Uterus (tissue), 4 donors: ENCODE results near the gene MORC3. TPM values are rescaled to one million over a fixed set of nuclear protein-coding genes. Genes with fewer than 3 reads are reported as not detected.
A peak's percentile ranks its signal among the peaks of the same experiment; 100 is the strongest.
"Not testable (repeated sequence)": the region's sequence is repeated elsewhere in the genome, so short reads cannot be mapped to it uniquely, and the experiment has no call there.

Source experiments
- DNase-seq, 2 donors: peaks; one replicate each; pipeline ENCODE4 v3.0.0-alpha.2; 2019 to 2020
- H3K27ac ChIP-seq, 2 donors: fragments of 200-600 bp; sonication (generic); 1 replicate in 1 of 2; 2 replicates in 1 of 2; pipeline ENCODE4 v1.5.1; 2016 to 2018
- H3K27me3 ChIP-seq, 2 donors: fragments of 200-600 bp; sonication (generic); one replicate each; pipeline ENCODE4 v1.5.1; 2018 to 2019; ENCODE audit warnings: control low read depth in 1 of 2
- H3K36me3 ChIP-seq, 2 donors: fragments of 200-600 bp; sonication (generic); one replicate each; pipeline ENCODE4 v1.5.1; 2019; ENCODE audit warnings: control low read depth in 1 of 2
- H3K4me1 ChIP-seq, 2 donors: fragments of 200-600 bp; sonication (generic); one replicate each; pipeline ENCODE4 v1.5.1; 2018 to 2019; ENCODE audit warnings: control low read depth in 1 of 2
- H3K4me3 ChIP-seq, 2 donors: fragments of 200-600 bp; sonication (generic); 1 replicate in 1 of 2; 2 replicates in 1 of 2; pipeline ENCODE4 v1.5.1; 2018 to 2019; ENCODE audit warnings: mild to moderate bottlenecking in 1 of 2
- H3K9me3 ChIP-seq, 2 donors: fragments of 200-600 bp; sonication (generic); one replicate each; pipeline ENCODE4 v1.5.1; 2019; ENCODE audit warnings: control low read depth in 1 of 2
- POLR2A ChIP-seq, 2 donors: fragments of 450-650 bp; IDR thresholded peaks; one replicate each; pipeline ENCODE4 v1.6.1; 2016; ENCODE audit warnings: antibody characterized with exemption in 2 of 2, mild to moderate bottlenecking in 1 of 2, moderate library complexity in 1 of 2
- intact Hi-C: fragments of 100-400 bp; cut with DNase I; formaldehyde crosslinking; loops from one replicate; pipeline ENCODE4 v1.15.1; 2023; ENCODE audit warnings: low total_unique reads
- total RNA-seq, 4 donors: library from RNA; depleted of rRNA in 3 of 4; stranded (reverse); fragments of >200 nt in 3 of 4; gene quantifications; one replicate each; pipeline versions ENCODE4 v1.1.0 to v1.2.4, GENCODE V29; 2014 to 2023
- TF ChIP-seq, protein P1 (sequence below), 4 experiments: fragments of 200-600 bp in 2 of 4; fragments of 450-650 bp in 2 of 4; sonication (generic) in 2 of 4; IDR thresholded peaks; one replicate each; pipeline ENCODE4 v1.5.1; 2016 to 2019; ENCODE audit warnings: antibody characterized with exemption in 4 of 4, mild to moderate bottlenecking in 2 of 4, moderate library complexity in 1 of 4
- donor health status: DM: yes; HTN: yes; CAD: no.

Gene MORC3
- total RNA-seq, 4 donors from 2014 or later, result 23.3 to 95.1 (median 59.4) TPM

DNA sequence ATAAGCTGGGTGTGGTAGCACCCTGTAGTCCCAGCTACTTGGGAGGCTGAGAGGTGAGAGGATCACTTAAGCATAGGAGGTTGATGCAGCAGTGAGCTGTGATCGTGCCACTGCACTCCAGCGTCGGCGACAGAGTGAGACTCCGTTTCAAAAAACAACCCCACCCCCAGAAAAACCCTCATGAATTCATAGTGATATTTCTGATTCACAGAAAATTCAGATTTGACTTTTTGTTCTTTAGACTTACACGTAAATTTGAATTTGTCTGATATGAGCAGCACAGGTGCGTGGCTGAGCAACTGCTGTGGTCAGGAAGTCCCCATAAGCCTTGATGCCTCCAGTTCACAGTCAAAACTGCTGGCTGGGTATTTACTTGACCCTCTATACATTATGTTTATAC is 10.0 kb upstream of the MORC3 start:
- Histone ChIP-seq H3K36me3 (no peaks in the 10 kb centered on the region), H3K4me3 (no peak overlapping the region), H3K27ac (no peak overlapping the region), H3K27me3 (no peaks in the 10 kb centered on the region), H3K9me3 (peaks cover 0 to 4% of the 10 kb centered on the region in 2 donors), H3K4me1 (no peaks in the 10 kb centered on the region)
- TF ChIP-seq, protein P1, sequence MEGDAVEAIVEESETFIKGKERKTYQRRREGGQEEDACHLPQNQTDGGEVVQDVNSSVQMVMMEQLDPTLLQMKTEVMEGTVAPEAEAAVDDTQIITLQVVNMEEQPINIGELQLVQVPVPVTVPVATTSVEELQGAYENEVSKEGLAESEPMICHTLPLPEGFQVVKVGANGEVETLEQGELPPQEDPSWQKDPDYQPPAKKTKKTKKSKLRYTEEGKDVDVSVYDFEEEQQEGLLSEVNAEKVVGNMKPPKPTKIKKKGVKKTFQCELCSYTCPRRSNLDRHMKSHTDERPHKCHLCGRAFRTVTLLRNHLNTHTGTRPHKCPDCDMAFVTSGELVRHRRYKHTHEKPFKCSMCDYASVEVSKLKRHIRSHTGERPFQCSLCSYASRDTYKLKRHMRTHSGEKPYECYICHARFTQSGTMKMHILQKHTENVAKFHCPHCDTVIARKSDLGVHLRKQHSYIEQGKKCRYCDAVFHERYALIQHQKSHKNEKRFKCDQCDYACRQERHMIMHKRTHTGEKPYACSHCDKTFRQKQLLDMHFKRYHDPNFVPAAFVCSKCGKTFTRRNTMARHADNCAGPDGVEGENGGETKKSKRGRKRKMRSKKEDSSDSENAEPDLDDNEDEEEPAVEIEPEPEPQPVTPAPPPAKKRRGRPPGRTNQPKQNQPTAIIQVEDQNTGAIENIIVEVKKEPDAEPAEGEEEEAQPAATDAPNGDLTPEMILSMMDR (IDR thresholded peaks at IDR 0.05), result no peak
- no peak for TF ChIP-seq POLR2A (IDR thresholded peaks at IDR 0.05)
- DNase-seq, result no peak
- intact Hi-C loops, result no loop called here

DNA sequence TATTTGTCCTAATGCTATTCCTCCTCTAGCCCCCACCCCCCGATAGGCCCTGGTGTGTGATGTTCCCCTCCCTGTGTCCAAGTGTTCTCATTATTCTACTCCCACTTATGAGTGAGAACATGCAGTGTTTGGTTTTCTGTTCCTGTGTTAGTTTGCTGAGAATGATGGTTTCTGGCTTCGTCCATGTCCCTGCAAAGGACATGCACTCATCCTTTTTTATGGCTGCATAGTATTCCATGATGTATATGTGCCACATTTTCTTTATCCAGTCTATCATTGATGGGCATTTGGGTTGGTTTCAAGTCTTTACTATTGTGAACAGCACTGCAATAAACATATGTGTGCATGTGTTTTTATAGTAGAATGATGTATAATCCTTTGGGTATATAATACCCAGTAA is 6.6 kb upstream of the MORC3 start:
- intact Hi-C loops, DNase-seq, H3K36me3 ChIP-seq, H3K27ac ChIP-seq, H3K27me3 ChIP-seq, H3K9me3 ChIP-seq, H3K4me3 ChIP-seq, H3K4me1 ChIP-seq: not testable (repeated sequence)

DNA sequence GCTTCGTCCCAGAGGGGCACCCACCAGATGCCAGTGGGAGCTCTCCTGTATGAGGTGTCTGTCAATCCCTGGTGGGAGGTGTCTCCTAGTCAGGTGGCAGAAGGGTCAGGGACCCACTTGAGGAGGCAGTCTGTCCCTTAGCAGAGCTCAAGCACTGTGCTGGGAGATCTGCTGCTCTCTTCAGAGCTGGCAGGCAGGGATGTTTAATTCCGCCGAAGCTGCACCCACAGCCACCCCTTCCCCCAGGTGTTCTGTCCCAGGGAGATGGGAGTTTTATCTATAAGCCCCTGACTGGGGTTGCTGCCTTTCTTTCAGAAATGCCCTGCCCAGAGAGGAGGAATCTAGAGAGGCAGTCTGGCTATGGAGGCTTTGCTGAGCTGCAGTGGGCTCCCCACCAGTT is 4.0 kb upstream of the MORC3 start:
- H3K4me3 ChIP-seq, intact Hi-C loops, H3K27ac ChIP-seq, H3K27me3 ChIP-seq, H3K9me3 ChIP-seq, DNase-seq, H3K36me3 ChIP-seq, H3K4me1 ChIP-seq: not testable (repeated sequence)

DNA sequence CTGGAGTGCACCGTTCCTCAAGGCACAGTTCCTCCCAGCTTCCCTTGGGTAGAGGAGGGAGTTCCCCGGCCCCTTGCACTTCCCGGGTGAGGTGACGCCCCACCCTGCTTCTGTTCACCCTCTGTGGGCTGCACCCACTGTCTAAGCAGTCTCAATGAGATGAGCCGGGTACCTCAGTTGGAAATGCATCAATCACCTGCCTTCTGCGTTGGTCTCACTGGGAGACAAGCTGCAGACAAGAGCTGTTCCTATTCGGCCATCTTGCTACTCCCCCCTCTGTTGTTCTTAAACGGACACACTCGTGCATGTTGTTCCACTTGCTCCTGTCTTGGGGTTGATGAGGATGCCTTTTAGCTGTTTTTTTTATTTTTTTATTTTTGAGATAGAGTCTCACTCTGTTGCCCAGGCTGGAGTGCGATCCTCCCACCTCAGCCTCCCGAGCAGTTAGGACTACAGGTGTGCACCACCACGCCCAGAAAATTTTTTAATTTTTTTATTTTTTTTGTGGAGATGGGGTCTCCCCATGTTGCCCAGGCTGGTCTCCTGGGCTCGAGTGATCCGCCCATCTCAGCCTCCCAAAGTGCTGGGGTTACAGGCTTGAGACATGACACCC is 3.0 kb upstream of the MORC3 start:
- Histone ChIP-seq H3K4me1 (peaks cover 0 to 6% of the 10 kb centered on the region in 2 donors), H3K9me3 (no peaks in the 10 kb centered on the region), H3K36me3 (no peaks in the 10 kb centered on the region), H3K27ac (no peak overlapping the region), H3K27me3 (no peaks in the 10 kb centered on the region), H3K4me3 (no peak overlapping the region)
- no peak for TF ChIP-seq POLR2A (IDR thresholded peaks at IDR 0.05)
- TF ChIP-seq, protein P1 (IDR thresholded peaks at IDR 0.05), result no peak
- DNase-seq, result no peak
- intact Hi-C loops, result no loop called here

DNA sequence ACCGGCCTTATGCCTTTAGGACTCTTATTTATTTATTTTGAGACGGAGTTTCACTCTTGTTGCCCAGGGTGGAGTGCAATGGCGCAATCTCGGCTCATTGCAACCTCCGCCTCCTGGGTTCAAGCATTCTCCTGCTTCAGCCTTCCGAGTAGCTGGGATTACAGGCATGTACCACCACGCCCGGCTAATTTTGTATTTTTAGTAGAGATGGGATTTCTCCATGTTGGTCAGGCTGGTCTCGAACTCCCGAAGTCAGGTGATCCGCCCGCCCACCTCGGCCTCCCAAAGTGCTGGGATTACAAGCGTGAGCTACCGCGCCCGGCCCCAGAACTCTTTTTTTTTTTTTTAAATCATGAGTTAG is 611 bp upstream of the MORC3 start:
- Histone ChIP-seq H3K27ac (peak overlapping the region; percentile 91 to 98), H3K4me3 (peak overlapping the region; percentile 46 to 95)
- H3K4me1 ChIP-seq, H3K36me3 ChIP-seq, intact Hi-C loops, H3K27me3 ChIP-seq, H3K9me3 ChIP-seq: not testable (repeated sequence)
- DNase-seq, result peak in 1 of 2 donors; percentile 39

DNA sequence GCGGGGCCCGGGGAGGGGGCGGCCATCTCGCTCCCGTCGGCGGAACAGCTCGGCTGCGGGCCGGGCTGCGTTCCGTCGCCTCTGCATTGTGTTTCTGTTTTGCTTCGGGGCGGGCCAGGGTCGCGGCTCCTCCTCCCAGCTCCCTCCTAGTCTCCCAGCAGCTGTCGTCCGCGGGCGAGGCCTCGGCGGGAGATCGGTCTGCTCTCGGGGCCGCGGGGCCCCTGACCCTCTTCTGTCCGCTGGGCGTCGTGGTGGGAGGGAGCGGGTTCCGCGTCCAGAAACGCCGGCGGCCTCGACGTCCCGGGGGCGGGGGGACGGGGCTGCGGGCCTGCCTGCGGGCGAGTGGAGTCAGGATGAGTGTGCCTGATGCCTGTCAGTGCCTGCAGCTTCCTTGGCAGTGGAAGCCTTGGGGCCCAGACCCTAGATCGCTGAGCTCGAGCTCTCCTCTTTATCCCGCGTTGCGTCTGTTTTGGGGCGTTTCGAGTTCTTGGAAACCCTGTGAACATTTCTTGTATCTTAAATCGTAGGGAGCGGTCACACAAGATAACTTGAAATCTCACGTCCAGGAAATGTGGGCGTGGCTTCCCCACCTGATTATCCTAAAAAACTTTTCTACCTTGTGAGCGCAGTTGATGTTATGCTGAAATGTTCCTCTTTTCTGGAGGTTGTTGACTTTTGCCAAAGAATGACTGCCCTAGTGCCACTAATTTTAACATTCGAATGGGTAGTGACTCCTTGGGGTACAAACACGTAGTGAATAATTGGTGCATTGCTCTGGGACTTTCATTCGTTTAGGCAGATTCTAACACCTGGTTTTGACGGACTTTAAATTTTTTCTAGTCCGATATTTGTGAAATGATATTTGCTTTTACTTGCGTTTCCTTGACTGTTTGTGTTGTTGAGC is 676 bp downstream of the MORC3 start:
- Histone ChIP-seq H3K4me3 (peak overlapping the region; percentile 46 to 95), H3K27me3 (no peaks in the 10 kb centered on the region), H3K27ac (peak overlapping the region; percentile 91 to 98), H3K4me1 (peaks cover 0 to 13% of the 10 kb centered on the region in 2 donors), H3K36me3 (no peaks in the 10 kb centered on the region), H3K9me3 (no peaks in the 10 kb centered on the region)
- intact Hi-C loops, result no loop called here
- peak in 1 of 2 donors; percentile 56 for DNase-seq
- TF ChIP-seq, protein P1 (IDR thresholded peaks at IDR 0.05), result no peak
- TF ChIP-seq POLR2A (IDR thresholded peaks at IDR 0.05), result peak in 1 of 2 donors; percentile 4
